WI38 (cell line): ENCODE measurements around the gene PLEKHA8.

Source experiments
- H3K4me3 ChIP-seq: 2 replicates; pipeline ENCODE4 v1.5.1; 2011; ENCODE audit warnings: low read depth, mild to moderate bottlenecking, control low read depth, low read length
- CTCF ChIP-seq: IDR thresholded peaks from 2 replicates; pipeline ENCODE4 v1.5.1; 2012; ENCODE audit warnings: low read depth, mild to moderate bottlenecking, control low read depth, low read length

Gene PLEKHA8

GRCh38 chr7:30166155-30166840 lies 138.1 kb downstream of the PLEKHA8 start:
- H3K4me3 ChIP-seq: no peak overlapping the region
- no peak for TF ChIP-seq CTCF

DNA sequence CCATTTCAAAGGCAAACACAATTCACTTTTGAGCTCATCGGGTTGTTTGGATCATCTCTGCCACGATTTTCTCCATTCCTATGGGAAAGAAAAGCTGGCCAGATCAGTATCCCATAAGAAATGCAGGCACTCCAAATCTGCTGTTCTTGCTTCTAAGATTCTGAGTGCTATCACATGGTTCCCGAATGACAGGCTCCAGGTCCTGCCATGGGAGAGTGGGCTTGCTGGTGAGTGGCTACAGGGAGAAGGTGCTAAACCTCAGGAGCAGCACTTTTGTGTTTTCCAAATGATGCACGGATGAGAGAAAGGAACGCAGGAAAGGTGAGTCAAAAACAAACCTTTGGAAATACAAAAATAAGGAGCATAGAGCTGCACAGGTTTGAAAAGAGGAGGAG lies 138.6 kb downstream of the PLEKHA8 start:
- no peak overlapping the region for H3K4me3 ChIP-seq
- TF ChIP-seq CTCF: no peak

DNA sequence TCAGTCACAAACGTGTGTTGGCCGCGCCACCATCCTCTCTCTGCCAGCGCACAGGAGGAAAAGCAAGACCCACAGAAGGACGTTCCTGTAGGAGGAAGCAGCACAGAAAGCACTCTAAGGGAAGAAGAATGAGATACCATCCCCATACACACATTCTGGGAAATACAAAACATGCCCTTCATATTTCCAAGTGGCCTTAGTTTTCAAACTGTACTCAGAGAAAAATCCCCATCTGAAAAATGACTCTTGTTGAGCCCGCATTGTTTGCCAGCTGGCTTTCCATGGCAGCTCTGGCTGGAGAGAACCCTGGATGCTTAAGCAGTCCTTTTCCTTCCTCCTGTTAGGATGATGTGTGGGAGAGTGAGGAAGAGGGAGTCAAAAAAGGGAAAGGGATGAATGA lies 139.7 kb downstream of the PLEKHA8 start:
- TF ChIP-seq CTCF: no peak
- no peak overlapping the region for H3K4me3 ChIP-seq

GRCh38 chr7:30168835-30169573 lies 140.8 kb downstream of the PLEKHA8 start:
- TF ChIP-seq CTCF: no peak
- H3K4me3 ChIP-seq: no peak overlapping the region

- H3K4me3 ChIP-seq: no peak overlapping the region
- TF ChIP-seq CTCF: no peak
Measured at GRCh38 chr7:30169579-30169978, 141.4 kb downstream of the PLEKHA8 start.

- TF ChIP-seq CTCF: no peak
- H3K4me3 ChIP-seq: no peak overlapping the region
Measured at GRCh38 chr7:30170476-30171205, 142.4 kb downstream of the PLEKHA8 start.
